ENCODE data around the gene LPP.

Gene LPP

GRCh38 chr3:188282871-188283270 is 128.9 kb downstream of the LPP start:
- no peak for DNase-seq

GRCh38 chr3:188283347-188283746 is 129.4 kb downstream of the LPP start:
- DNase-seq, result no peak

- DNase-seq, result no peak
These were observed 130.7 kb downstream of the LPP start for GRCh38 chr3:188284455-188285212.

- no peak for DNase-seq
These were observed 132.1 kb downstream of the LPP start for GRCh38 chr3:188286087-188286513.

- DNase-seq, result no peak
These were observed 133.4 kb downstream of the LPP start for GRCh38 chr3:188287339-188287738.

GRCh38 chr3:188287762-188288505 is 134.0 kb downstream of the LPP start:
- no peak for DNase-seq

- DNase-seq, result no peak
These were observed 138.3 kb downstream of the LPP start for GRCh38 chr3:188292251-188292650.

- no peak for DNase-seq
These were observed 138.9 kb downstream of the LPP start for GRCh38 chr3:188292827-188293226.

GRCh38 chr3:188294113-188294512 is 140.2 kb downstream of the LPP start:
- DNase-seq, result no peak

GRCh38 chr3:188294823-188295487 is 141.0 kb downstream of the LPP start:
- no peak for DNase-seq

- DNase-seq, result no peak
These were observed 141.9 kb downstream of the LPP start for GRCh38 chr3:188295876-188296275.

- DNase-seq, result no peak
These were observed 143.0 kb downstream of the LPP start for GRCh38 chr3:188296761-188297612.

GRCh38 chr3:188298585-188298984 is 144.6 kb downstream of the LPP start:
- DNase-seq, result no peak

- no peak for DNase-seq
These were observed 145.1 kb downstream of the LPP start for GRCh38 chr3:188299068-188299467.

- DNase-seq, result no peak
These were observed 145.8 kb downstream of the LPP start for GRCh38 chr3:188299708-188300107.

- DNase-seq, result no peak
These were observed 147.2 kb downstream of the LPP start for GRCh38 chr3:188301147-188301546.

GRCh38 chr3:188303286-188303799 is 149.4 kb downstream of the LPP start:
- no peak for DNase-seq

GRCh38 chr3:188303823-188304222 is 149.9 kb downstream of the LPP start:
- DNase-seq, result no peak

GRCh38 chr3:188304501-188304900 is 150.5 kb downstream of the LPP start:
- no peak for DNase-seq

- DNase-seq, result no peak
These were observed 151.3 kb downstream of the LPP start for GRCh38 chr3:188305220-188305619.

GRCh38 chr3:188306435-188307005 is 152.6 kb downstream of the LPP start:
- no peak for DNase-seq

Measured in NCI-H1092 (cell line).